NT2/D1 (cell line): ENCODE data around the gene AKR1C3.
"Not testable (repeated sequence)": the region's sequence is repeated elsewhere in the genome, so short reads cannot be mapped to it uniquely, and the experiment has no call there.

ENCODE experiments used
- DNase-seq: peaks from one replicate; pipeline ENCODE4 v3.0.0-alpha.2; 2011; ENCODE audit warnings: low read depth, low spot score
- H3K27me3 ChIP-seq: 2 replicates; pipeline ENCODE4 v1.6.0; 2011; ENCODE audit warnings: mild to moderate bottlenecking; ENCODE audit not compliant: insufficient read length, insufficient read depth
- H3K36me3 ChIP-seq: 2 replicates; pipeline ENCODE4 v1.6.1; 2011; ENCODE audit warnings: mild to moderate bottlenecking, low read length, mixed read lengths; ENCODE audit not compliant: insufficient read depth, insufficient read length
- H3K4me1 ChIP-seq: 2 replicates; pipeline ENCODE4 v1.5.1; 2011; ENCODE audit not compliant: insufficient read depth, insufficient read length
- H3K4me3 ChIP-seq: 2 replicates; pipeline ENCODE4 v1.5.1; 2011; ENCODE audit warnings: low read depth; ENCODE audit not compliant: insufficient read length
- H3K9ac ChIP-seq: 2 replicates; pipeline ENCODE4 v1.6.0; 2011; ENCODE audit warnings: low read depth; ENCODE audit not compliant: insufficient read length
- H3K9me3 ChIP-seq: 2 replicates; pipeline ENCODE4 v1.5.1; 2011; ENCODE audit warnings: mild to moderate bottlenecking, low read length; ENCODE audit not compliant: insufficient read depth
- SUZ12 ChIP-seq: IDR thresholded peaks from 2 replicates; pipeline ENCODE4 v1.6.1; 2011; ENCODE audit not compliant: insufficient read length, insufficient read depth; ENCODE audit errors: extremely low read depth
- YY1 ChIP-seq: IDR thresholded peaks from 2 replicates; pipeline ENCODE4 v1.6.1; 2011; ENCODE audit not compliant: insufficient read length, insufficient read depth
- ZNF274 ChIP-seq: IDR thresholded peaks from 2 replicates; pipeline ENCODE4 v1.6.1; 2011; ENCODE audit warnings: mild to moderate bottlenecking, low read depth, low read length

Gene AKR1C3

DNA sequence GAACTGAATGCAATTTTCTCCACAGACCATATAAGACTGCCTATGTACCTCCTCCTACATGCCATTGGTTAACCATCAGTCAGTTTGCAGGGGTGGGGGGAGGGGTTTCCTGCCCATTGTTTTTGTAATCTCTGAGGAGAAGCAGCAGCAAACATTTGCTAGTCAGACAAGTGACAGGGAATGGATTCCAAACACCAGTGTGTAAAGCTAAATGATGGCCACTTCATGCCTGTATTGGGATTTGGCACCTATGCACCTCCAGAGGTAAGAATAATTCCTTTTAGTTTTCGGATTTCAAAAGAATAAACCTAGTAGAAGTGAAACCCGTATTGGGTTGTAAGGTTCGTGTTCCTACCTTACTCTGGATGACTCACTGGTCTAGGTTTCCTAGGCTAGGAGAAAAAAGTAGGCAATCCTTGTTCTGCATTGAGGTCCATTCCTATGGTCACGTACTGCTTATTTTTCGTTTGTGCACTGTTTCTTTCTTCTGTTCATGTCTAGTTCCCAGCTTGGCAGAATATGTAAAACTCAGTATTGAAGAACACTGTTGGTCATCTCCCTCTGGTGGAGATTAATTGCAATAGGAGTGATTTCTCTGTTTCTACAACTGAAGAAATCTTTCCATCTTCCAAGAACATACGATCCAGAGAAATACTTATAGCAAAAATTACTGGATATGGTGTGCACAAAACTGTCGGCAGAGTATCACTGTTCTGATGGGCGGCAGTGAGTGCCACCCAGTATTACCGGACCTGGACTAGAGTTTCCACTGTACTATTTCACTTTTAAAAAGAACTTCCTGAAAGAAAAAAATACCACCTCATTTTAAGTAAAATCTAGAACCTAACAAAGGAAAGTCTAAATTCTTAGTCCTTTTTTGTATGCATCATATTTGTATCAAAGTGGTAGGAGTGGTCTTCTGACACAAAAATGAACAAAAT lies at the start of gene AKR1C3:
TSS of gene AKR1C3 (plus strand) at position 150 of the 941 bp plus-strand sequence. CDS start at position 181, 31 bp downstream.
- H3K27me3 ChIP-seq, result no peaks in the 10 kb centered on the region
- TF ChIP-seq YY1 (no peak), ZNF274 (no peak), SUZ12 (no peak)
- peak; percentile 27 for DNase-seq
- H3K9me3 ChIP-seq, result no peaks in the 10 kb centered on the region
- H3K4me3 ChIP-seq, result no peak within 1 kb of the TSS
- H3K4me1 ChIP-seq, result no peaks in the 10 kb centered on the region
- H3K36me3 ChIP-seq, result no peaks in the 10 kb centered on the region
- no peak within 1 kb of the TSS for H3K9ac ChIP-seq

DNA sequence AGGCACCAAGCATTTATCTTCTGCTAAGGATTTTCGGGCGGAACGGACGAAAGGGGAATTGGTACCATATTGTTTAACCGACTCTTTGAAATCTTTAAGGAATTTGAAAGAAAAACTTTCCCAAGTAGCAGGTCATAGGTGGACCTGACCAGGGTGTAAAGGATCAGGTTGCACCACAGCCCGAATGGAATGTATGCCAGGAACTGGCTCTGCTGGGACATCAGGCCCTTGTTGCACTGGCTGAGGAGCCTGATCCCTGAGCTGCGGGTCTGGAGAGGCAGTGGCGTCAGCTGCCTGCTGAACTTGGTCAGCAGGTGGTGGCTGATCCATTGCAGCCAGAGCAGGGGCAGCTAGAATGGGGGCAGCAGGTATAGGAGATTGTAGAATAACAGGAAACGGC lies 49.1 kb upstream of the AKR1C3 start:
- TF ChIP-seq YY1, result no peak
- TF ChIP-seq ZNF274, result no peak
- TF ChIP-seq SUZ12, result no peak
- no peak for DNase-seq
- no peaks in the 10 kb centered on the region for H3K27me3 ChIP-seq
- no peaks in the 10 kb centered on the region for H3K36me3 ChIP-seq
- H3K9ac ChIP-seq, result no peak overlapping the region
- peaks cover 4% of the 10 kb centered on the region; the same call in 1 of the 2 replicates for H3K9me3 ChIP-seq
- H3K4me1 ChIP-seq, result no peaks in the 10 kb centered on the region
- no peak overlapping the region for H3K4me3 ChIP-seq

DNA sequence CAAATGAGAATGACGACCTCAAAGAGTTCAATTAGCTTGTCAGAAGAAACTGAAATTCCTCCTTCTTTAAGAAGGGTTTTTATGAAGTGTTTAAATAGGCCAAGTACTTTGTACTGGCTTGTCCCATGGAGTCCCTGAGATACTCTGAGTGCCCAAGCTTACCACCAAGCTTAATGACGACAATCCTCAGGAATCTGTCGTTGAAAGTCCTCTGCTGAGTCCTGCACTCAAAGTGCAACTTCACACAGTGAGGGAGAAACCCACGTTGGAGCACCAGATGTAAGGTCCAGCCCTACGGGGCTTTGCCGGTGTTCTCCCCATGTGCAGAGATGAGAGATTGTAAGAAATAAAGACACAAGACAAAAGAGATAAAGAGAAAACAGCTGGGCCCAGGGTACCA lies 47.8 kb upstream of the AKR1C3 start:
- no peak for DNase-seq
- H3K27me3 ChIP-seq, result no peaks in the 10 kb centered on the region
- no peaks in the 10 kb centered on the region for H3K4me1 ChIP-seq
- H3K9ac ChIP-seq, result no peak overlapping the region
- no peaks in the 10 kb centered on the region for H3K9me3 ChIP-seq
- TF ChIP-seq SUZ12 (no peak), YY1 (no peak), ZNF274 (no peak)
- H3K36me3 ChIP-seq, result no peaks in the 10 kb centered on the region
- H3K4me3 ChIP-seq, result no peak overlapping the region

DNA sequence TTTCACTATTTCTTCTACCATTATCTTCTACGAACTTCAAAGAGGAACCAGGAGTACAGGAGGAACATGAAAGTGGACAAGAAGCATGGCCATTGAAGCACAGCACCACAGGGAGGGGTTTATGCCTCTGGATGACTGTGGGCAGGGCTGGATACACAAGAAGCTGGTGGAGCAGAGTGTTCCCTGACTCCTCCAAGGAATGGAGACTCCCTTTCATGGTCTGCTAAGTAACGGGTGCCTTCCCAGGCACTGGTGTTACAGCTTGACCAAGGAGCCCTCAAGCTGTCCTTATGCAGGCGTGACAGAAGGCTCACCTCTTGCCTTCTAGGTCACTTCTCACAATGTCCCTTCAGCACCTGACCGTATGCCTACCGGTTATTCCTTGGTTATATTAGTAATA lies 47.2 kb upstream of the AKR1C3 start:
- not testable (repeated sequence) for H3K36me3 ChIP-seq, H3K4me3 ChIP-seq, H3K4me1 ChIP-seq, H3K9me3 ChIP-seq, DNase-seq, H3K9ac ChIP-seq, H3K27me3 ChIP-seq

DNA sequence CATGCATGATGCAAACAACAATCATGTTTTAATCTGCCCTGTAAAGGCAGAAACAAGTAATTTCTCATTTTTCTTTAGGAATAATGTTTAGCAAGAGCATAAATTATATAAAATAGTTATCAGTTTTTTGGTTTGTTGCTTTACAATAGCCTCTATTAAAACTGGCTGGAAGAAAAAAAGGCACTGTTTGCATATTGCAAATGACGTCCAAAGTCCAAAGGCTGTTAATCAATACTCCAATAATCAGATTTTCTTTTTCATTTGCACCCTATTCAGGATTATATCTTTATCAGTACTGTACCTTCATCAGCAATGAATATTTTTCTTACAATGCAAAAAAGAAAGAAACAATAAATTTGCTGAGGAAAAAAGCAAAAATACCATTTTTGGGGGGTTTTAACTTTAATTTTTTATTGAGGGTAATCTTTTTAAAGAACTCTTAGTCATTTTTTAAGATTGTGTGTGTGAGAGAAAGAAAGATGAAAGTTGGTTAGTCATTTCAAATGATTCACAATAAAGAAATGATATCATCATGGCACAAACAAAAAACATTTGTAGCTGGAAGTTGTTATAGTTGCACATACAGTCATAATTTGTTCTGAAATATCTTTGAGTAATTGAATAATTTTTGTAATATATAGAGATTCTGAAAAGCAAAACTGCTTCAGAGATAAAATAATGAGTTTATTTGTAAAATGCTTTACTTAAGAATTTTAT lies 46.1 kb upstream of the AKR1C3 start:
- no peak for TF ChIP-seq YY1
- no peak for TF ChIP-seq ZNF274
- no peak for TF ChIP-seq SUZ12
- no peaks in the 10 kb centered on the region for H3K9me3 ChIP-seq
- H3K36me3 ChIP-seq, result no peaks in the 10 kb centered on the region
- no peaks in the 10 kb centered on the region for H3K27me3 ChIP-seq
- H3K4me3 ChIP-seq, result no peak overlapping the region
- no peak for DNase-seq
- H3K4me1 ChIP-seq, result no peaks in the 10 kb centered on the region
- no peak overlapping the region for H3K9ac ChIP-seq

DNA sequence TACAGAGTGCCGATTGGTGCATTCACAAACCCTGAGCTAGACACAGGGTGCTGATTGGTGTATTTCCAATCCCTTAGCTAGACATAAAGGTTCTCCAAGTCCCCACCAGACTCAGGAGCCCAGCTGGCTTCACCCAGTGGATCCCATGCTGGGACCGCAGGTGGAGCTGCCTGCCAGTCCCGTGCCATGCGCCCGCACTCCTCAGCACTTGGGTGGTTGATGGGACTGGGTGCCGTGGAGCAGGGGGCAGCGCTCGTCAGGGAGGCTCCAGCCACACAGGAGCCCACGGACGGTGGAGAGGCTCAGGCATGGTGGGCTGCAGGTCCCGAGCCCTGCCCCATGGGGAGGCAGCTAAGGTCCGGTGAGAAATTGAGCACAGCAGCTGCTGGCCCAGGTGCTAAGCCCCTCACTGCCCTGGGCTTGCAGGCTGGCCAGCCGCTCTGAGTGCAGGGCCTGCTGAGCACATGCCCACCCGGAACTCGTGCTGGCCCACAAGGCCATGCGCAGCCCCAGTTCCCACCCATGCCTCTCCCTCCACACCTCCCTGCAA lies 41.2 kb upstream of the AKR1C3 start:
- not testable (repeated sequence) for H3K27me3 ChIP-seq, H3K9ac ChIP-seq, H3K9me3 ChIP-seq, H3K36me3 ChIP-seq, H3K4me3 ChIP-seq, DNase-seq, H3K4me1 ChIP-seq

DNA sequence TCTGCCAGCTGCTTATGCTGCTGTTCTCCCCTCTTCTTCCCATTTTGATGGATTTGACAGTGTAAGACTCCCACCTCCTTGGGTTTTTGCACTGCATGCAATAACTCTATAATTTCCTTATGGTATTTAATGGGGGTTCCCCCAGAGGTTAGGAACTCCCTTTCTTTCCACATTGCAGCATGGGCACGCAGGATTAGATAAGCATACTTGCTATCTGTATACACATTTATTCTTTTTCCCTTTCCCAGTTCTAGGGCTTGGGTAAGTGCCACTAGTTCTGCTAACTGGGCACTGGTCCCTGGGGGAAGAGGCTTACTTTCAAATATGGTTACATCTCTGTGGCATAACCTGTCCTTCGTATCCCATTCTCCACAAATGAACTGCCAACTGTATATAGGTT lies 39.4 kb upstream of the AKR1C3 start:
- not testable (repeated sequence) for H3K4me3 ChIP-seq, H3K9me3 ChIP-seq, H3K36me3 ChIP-seq, H3K27me3 ChIP-seq, H3K9ac ChIP-seq, H3K4me1 ChIP-seq, DNase-seq

DNA sequence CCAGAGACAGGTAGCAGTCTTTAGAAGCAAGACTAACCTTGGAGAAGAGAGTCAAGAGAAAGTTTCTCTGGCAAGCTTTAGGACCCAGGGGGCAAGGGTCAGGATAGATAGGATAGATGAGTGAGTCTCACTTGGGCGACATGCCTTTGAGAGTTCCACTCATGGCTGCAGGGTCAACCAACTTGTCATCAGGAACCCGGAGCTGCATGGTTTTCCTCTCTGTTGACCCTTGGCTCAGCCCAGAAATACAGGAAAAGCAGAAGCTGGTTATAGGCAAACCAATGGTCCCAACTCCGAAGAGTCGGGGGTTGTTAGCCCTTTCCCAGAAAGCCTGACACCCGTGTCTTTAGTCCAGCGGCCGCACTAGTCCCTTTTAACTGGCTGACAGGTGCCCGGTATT lies 34.9 kb upstream of the AKR1C3 start:
- not testable (repeated sequence) for H3K36me3 ChIP-seq, H3K4me3 ChIP-seq, H3K4me1 ChIP-seq, DNase-seq, H3K9ac ChIP-seq, H3K27me3 ChIP-seq, H3K9me3 ChIP-seq

DNA sequence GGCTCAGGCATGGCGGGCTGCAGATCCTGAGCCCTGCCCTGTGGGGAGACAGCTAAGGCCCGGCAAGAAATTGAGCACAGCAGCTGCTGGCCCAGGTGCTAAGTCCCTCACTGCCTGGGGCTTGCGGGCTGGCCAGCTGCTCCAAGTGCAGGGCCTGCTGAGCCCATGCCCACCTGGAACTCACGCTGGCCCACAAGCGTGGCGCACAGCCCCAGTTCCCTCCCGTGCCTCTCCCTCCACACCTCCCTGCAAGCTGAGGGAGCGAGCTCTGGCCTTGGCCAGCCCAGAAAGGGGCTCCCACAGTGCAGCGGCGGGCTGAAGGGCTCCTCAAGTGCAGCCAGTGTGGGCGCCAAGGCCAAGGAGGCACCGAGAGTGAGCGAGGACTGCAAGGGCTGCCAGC lies 33.4 kb upstream of the AKR1C3 start:
- H3K9me3 ChIP-seq, H3K36me3 ChIP-seq, DNase-seq, H3K27me3 ChIP-seq, H3K4me1 ChIP-seq, H3K4me3 ChIP-seq, H3K9ac ChIP-seq: not testable (repeated sequence)
